Gastrocnemius medialis (tissue), 4 donors: ENCODE results near the gene COLQ.

ENCODE experiments used
- POLR2A ChIP-seq, 2 donors: fragments of 450-650 bp; IDR thresholded peaks; one replicate each; pipeline ENCODE4 v1.6.1; 2017; ENCODE audit warnings: antibody characterized with exemption in 2 of 2, mild to moderate bottlenecking in 2 of 2, moderate library complexity in 2 of 2
- TF ChIP-seq, protein P1 (sequence below), 5 experiments: fragments of 450-650 bp in 3 of 5; fragments of 200-600 bp in 2 of 5; sonication (generic) in 2 of 5; IDR thresholded peaks in 4 of 5; conservative IDR thresholded peaks in 1 of 5; 1 replicate in 4 of 5; 2 replicates in 1 of 5; pipeline ENCODE4 v1.5.1; 2016 to 2019; ENCODE audit warnings: antibody characterized with exemption in 5 of 5, mild to moderate bottlenecking in 3 of 5, moderate library complexity in 3 of 5

- TF ChIP-seq, protein P1, sequence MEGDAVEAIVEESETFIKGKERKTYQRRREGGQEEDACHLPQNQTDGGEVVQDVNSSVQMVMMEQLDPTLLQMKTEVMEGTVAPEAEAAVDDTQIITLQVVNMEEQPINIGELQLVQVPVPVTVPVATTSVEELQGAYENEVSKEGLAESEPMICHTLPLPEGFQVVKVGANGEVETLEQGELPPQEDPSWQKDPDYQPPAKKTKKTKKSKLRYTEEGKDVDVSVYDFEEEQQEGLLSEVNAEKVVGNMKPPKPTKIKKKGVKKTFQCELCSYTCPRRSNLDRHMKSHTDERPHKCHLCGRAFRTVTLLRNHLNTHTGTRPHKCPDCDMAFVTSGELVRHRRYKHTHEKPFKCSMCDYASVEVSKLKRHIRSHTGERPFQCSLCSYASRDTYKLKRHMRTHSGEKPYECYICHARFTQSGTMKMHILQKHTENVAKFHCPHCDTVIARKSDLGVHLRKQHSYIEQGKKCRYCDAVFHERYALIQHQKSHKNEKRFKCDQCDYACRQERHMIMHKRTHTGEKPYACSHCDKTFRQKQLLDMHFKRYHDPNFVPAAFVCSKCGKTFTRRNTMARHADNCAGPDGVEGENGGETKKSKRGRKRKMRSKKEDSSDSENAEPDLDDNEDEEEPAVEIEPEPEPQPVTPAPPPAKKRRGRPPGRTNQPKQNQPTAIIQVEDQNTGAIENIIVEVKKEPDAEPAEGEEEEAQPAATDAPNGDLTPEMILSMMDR (IDR thresholded peaks at IDR 0.05 in 4 of 5, conservative IDR thresholded peaks at IDR 0.05 in 1 of 5): no peak
- no peak for TF ChIP-seq POLR2A (IDR thresholded peaks at IDR 0.05)
Observed at GRCh38 chr3:15527031-15527459, 5.5 kb upstream of the COLQ start.
